HEK293 (cell line): ENCODE data around the gene METTL16.

Experiments
- CTCF ChIP-seq: fragments of 450-650 bp; formaldehyde crosslinking; IDR thresholded peaks from 2 replicates; pipeline ENCODE4 v1.5.1; 2016; ENCODE audit warnings: missing biosample characterization, missing genetic modification characterization
- MYNN ChIP-seq: fragments of 450-650 bp; formaldehyde crosslinking; IDR thresholded peaks from 2 replicates; pipeline ENCODE4 v1.5.1; 2016; ENCODE audit warnings: missing biosample characterization, missing genetic modification characterization, borderline replicate concordance
- REPIN1 ChIP-seq: fragments of 450-650 bp; formaldehyde crosslinking; IDR thresholded peaks from 2 replicates; pipeline ENCODE4 v1.5.1; 2017; ENCODE audit warnings: missing biosample characterization, missing genetic modification characterization, low read depth
- REST ChIP-seq: fragments of 450-650 bp; formaldehyde crosslinking; IDR thresholded peaks from 2 replicates; pipeline ENCODE4 v1.5.1; 2016; ENCODE audit warnings: missing biosample characterization, missing genetic modification characterization
- ZFHX2 ChIP-seq: fragments of 450-650 bp; formaldehyde crosslinking; conservative IDR thresholded peaks from 2 replicates; pipeline ENCODE4 v1.5.1; 2016; ENCODE audit warnings: missing biosample characterization, missing genetic modification characterization
- ZNF184 ChIP-seq: fragments of 450-650 bp; IDR thresholded peaks from 2 replicates; pipeline ENCODE4 v1.5.1; 2018; ENCODE audit warnings: missing biosample characterization, mild to moderate bottlenecking, missing genetic modification characterization
- ZNF23 ChIP-seq: fragments of 450-650 bp; formaldehyde crosslinking; IDR thresholded peaks from 2 replicates; pipeline ENCODE4 v1.5.1; 2016; ENCODE audit warnings: missing biosample characterization, missing genetic modification characterization, borderline replicate concordance
- ZNF549 ChIP-seq: fragments of 450-650 bp; IDR thresholded peaks from 2 replicates; pipeline ENCODE4 v1.5.1; 2018; ENCODE audit warnings: missing biosample characterization, missing genetic modification characterization, mild to moderate bottlenecking, inconsistent platforms, moderate library complexity
- ZNF610 ChIP-seq: fragments of 450-650 bp; formaldehyde crosslinking; IDR thresholded peaks from 2 replicates; pipeline ENCODE4 v1.5.1; 2016; ENCODE audit warnings: missing biosample characterization, missing genetic modification characterization, borderline replicate concordance
- ZNF670 ChIP-seq: fragments of 450-650 bp; formaldehyde crosslinking; IDR thresholded peaks from 2 replicates; pipeline ENCODE4 v1.5.1; 2016; ENCODE audit warnings: missing biosample characterization, missing genetic modification characterization, low read depth
- ZNF792 ChIP-seq: fragments of 450-650 bp; formaldehyde crosslinking; IDR thresholded peaks from 2 replicates; pipeline ENCODE4 v1.5.1; 2016; ENCODE audit warnings: missing biosample characterization, missing genetic modification characterization
- ZSCAN23 ChIP-seq: fragments of 450-650 bp; formaldehyde crosslinking; IDR thresholded peaks from 2 replicates; pipeline ENCODE4 v1.5.1; 2016; ENCODE audit warnings: missing biosample characterization, missing genetic modification characterization
- ZSCAN30 ChIP-seq: fragments of 450-650 bp; IDR thresholded peaks from 2 replicates; pipeline ENCODE4 v1.5.1; 2018; ENCODE audit warnings: missing biosample characterization, mild to moderate bottlenecking, missing genetic modification characterization, moderate library complexity

- TF ChIP-seq ZSCAN23 (no peak), ZSCAN30 (no peak), ZNF184 (no peak), ZNF549 (no peak), CTCF (no peak), MYNN (tag by site-specific recombination) (no peak), ZNF670 (tag by site-specific recombination) (no peak), ZFHX2 (tag by site-specific recombination) (no peak), REPIN1 (tag by site-specific recombination) (no peak), REST (tag by site-specific recombination) (no peak), ZNF610 (no peak), ZNF792 (tag by site-specific recombination) (no peak), ZNF23 (tag by site-specific recombination) (no peak)
These were observed 116.9 kb downstream of the METTL16 start for GRCh38 chr17:2394775-2395201.
